GM18499 (cell line): ENCODE data around the gene PLXDC2.

Experiments
- ATAC-seq: cut with Tn5 transposase; IDR thresholded peaks from one replicate; pipeline ENCODE4 v1.9.1; 2021; ENCODE audit warnings: moderate number of reproducible peaks; ENCODE audit not compliant: insufficient read depth, unreplicated experiment

The PLXDC2 gene

DNA sequence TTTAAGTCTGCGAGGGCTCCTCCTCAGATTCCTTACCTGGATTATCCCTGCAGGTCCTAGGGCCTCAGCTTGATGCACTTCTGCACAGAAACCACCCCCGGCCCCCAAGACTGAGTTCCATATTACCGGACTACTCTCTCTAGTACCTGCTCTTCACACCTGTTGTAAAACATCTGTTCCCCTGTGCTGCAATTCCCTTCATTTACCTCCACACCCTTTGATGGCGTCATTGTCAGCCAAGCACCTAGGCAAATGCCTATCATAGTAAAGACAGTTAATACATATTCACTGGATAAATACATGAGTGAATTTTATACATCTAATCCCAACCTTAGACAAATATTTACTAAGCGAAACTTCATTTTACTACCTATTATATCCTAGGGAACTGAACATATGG lies 275.5 kb downstream of the PLXDC2 start:
- no peak for ATAC-seq

DNA sequence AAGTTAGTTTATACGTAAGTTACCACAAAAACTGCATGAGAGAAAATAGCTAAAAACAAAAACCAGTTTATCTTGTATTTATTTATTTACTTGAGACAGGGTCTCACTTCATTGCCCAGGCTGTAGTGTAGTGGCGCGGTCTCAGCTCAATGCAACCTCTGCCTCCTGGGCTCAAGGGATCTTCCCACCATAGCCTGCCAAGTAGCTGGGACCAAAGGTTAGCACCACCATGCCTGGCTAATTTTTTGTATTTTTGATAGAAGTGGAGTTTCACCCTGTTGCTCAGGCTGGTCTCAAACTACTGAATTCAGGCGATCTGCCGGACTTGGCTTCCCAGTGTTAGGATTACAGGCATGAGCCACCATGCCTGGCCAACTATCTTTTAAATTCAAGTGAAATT lies 277.4 kb downstream of the PLXDC2 start:
- ATAC-seq, result no peak

DNA sequence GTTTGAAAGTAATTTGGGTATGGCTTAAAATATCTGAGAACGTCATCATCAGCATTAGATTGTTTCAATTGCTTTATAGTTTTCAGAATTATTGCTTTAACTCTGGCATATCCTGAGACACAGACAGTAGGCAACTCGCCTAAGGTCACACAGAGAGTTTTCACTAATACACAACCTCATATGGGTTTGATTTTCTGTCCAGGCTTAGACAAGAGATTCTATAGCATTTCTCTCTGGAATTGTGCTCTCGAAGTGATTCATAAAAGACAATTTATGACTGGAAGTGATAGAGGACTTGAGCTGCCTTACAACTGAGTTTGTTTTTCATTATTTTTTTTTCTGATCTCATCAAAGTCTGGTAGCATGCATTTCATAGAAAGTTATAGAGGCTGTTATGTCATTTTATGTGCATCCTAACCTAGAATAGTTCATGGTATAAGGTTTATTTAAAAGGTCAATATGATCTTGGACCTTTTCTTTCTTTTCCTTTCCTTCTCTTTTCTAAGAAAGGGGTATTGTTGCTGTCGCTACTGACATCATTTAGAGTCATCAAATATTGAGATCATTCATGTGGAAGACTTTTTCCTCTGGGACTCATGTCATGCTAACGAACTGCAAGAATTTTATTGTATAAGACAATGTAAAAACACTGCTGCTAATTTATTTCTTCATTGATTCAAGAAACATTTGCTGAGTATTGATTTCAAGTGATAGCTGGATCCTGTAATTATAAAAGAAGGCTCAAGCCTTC lies 278.2 kb downstream of the PLXDC2 start:
- no peak for ATAC-seq

DNA sequence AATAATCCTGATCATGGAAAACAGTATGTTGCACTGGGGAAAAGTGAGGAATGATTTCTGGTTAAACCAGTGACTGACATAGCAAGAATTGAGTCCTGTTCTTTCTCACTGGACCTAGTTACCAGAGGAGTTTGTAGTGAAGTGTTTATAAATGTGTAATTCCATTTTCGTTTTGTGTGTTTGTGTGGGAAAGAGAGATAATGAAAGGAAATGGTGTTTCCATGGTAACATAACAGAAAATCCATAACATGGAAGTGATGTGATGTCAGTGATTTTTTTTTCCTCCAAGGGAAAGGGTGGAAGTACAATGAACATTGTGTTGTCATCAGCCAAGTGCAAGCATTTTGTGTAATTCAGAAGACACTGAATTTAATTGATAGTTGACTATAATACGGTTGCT lies 283.9 kb downstream of the PLXDC2 start:
- ATAC-seq, result no peak

DNA sequence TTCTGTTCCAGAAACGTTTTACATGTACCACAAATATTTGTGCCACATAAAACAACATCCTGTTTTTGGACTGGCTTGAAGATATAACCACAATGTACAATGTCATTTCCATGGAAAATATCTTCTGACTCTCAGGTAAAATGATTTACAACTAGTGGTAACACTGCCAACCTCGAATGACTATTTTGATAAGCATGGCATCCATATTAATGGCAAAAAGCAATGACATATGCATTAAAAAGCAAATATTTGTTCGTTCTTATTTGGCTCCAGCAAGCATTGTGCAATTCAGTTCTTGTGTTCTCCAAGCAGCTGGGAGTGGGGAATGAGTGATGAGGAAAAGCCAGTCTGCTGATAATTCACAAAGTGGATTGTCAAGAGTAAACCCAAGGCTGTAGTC lies 289.0 kb downstream of the PLXDC2 start:
- ATAC-seq, result no peak

DNA sequence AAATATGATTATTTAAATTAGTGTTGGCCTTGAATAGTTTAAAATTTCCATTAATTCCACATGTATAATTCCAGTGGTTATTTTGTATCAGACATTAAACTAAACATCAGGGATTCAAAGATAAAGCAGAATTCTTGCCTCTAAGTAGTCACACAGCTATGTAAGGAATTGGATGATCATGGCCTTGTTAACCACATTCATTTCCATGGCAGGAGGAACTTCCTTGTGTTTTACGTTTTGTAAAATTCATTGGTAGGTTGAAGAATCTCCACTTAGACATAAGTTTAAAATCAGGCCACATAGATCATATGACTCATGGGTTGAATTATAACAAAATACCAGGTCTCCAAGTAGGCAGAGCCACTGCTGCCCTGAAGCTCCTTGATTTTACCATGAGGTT lies 289.7 kb downstream of the PLXDC2 start:
- no peak for ATAC-seq

DNA sequence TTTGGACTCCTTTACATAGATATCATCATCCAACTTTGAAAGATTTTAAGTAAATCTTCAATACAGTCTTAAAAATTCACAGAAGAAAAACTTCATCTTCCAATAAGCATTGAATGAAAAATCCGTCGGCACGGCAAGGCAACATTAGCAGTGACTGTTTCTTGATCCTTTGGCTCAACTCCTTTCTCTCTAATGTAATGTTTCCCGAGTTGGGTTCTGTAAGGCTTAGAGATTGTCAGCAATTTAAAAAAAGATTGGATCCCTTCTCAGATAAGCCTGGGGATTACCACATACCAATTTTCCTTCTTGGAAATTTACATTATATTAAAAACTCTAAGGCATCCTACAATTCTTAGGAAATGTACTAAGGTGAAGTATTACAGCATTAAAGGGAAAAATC lies 291.8 kb downstream of the PLXDC2 start:
- no peak for ATAC-seq

DNA sequence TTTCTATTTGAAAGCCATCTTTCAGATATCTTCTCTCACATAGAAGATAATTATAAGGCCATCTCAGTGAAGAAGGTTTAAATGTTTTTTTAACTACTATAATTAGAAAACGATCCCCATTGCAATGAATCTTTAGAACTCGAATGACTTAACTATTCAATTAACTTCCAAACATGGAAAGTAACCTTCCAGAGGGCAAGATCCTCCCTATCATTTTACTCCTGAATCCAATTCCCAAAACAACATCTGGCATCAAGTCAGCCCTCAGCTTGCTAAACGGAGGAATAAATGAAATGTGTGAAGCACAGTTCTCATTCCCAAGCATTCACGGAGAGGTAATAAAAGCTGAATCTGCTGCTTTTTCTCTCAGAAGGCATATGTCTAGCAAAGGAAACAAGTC lies 293.4 kb downstream of the PLXDC2 start:
- no peak for ATAC-seq

DNA sequence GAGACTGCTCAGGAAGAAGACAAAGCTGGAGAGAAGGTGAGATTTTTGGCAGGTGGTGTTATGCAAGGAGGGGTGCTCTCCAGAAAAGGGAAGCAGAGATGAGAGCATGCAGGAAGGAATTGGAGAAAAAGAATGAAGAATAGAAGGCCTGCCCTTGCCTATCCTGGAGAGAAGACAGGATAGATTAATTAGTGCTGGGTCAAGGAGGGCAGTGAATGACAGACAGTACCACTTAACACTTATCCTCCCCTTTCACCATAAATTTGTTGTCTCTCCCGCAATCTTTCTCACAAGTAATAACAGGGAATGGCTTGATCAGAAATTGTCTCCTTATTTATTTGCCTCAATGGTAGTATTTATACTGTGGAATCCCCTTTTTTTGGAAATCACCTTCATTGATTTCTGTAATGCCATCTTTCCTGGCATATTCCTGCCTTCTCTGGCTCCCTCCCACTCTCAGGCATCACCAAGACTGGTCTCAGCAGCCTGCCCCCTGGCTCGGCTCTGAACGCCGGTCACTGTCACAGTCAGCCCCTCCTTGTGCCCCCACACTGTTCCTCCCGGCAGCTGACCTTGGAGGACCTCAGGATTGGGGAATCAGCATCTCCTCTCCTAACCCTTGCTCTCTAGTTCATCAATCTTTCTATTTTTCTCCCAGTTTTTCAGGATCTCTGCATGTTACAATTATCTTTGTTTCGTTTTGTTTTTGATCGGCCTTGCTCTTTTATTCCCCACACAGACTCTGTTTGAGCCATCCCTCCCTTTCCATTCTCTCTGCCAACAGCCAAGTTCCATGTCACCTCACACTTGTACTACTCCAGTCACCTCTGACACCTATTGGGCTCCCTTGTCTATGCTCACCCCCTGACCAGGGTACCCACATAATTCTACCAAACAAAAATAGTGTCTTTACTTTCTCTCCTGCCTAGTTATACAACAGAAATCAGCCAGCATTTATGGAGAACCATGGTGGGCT lies 294.2 kb downstream of the PLXDC2 start:
- ATAC-seq, result no peak

DNA sequence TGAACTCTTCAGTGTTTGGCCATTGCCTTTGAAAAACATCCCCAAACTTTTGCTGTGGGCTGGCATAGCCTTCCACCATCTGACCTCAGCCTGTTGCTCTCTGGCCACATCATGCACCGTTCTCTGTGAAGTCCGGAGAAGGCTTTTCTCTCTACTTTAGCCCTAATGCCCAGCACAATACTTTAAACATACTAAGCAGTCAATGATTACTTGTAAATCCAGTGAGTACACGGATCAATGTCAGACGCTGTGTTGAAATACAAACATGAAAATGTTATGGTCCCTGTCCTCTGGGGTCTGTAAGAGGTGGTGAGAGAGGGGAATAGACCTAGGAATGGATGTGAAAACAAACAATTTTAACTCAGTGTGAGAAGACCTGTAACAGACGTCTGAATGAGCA lies 297.9 kb downstream of the PLXDC2 start:
- ATAC-seq, result no peak

DNA sequence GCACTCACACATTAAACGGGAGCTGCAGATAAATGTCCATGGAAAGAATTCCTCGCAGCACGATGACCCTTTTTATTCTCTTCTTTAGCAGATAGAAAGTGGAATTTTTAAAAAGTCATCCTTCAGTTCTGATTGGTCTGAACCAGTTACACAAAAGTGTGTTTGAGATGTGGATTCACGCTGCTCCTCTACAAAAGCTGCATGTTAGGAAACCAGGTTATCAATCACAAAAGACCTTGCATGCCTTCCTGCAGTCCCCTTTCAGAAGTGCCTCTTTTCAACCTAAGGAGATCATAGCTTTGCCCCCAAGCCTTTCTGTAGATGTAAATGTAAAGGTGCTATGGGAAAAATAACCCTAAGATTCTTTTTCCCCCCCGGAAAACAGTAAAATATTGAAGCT lies 299.7 kb downstream of the PLXDC2 start:
- no peak for ATAC-seq

DNA sequence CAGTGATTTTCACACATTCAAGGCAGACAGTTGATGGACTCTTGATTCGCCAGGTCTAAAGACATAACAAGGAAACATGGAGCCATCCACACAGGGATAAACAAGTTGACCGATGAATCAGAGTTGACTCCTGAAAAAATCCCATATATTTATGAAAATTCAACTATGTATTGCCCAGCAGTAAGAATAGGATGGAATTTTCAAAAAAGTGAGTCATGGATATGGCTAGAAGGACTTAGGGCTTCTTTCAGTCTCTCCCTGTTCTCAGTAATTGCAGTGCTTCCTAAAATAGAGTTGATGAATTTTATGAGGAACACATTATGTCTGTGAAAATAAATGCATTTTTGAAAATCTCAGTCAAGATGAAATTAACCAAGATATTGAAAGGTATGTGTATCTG lies 301.2 kb downstream of the PLXDC2 start:
- ATAC-seq, result no peak

DNA sequence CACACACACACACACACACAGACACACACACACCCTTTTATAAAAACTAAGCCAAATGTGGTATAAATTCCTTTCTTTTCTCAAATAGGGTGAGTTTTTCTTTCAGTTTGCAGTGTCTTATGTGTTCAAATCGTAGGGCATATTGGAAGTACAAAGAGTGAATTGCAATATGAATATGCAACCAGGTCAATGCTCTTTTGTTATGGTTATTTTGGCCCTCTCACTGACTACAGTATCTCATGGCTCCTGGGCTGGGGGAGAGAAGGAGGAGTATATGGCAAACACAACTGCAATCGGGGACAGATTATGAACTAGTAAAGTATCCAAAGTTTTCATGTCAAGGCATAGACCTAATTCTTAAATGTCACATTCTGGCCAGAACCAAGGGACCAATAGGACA lies 301.9 kb downstream of the PLXDC2 start:
- no peak for ATAC-seq

DNA sequence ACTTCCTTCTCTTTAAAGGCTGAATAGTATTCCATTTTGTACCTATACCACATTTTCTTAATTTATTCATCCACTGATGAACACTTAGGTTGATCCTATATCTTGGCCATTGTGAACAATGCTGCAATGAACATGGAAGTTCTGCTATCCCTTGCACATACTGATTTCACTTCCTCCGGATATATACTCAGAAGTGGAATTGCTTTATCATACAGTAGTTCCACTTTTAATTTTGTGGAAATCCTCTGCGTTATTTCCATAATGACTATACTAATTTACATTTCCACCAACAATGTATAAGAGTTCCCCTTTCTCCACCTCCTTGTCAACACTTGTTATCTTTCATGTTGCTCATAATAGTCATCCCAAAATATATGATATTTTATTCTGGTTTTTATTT lies 312.6 kb downstream of the PLXDC2 start:
- ATAC-seq, result no peak

DNA sequence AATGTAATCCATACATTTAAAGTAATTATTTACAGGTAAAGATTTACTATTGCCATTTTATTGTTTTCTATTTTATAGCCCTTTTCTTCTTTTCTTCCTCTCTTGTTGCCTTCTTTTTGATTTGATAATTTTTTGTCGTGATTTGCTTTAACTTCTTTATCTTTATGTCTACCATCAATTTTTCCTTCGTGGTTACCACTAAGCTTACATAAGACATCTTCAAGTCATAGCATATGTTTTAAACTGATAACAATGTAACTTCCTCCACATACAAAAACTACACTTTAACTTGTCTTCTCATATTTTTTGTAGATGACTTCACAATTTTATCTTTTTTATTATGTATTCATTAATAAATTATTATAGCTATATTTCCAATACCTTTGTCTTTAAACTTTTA lies 316.6 kb downstream of the PLXDC2 start:
- ATAC-seq, result no peak

DNA sequence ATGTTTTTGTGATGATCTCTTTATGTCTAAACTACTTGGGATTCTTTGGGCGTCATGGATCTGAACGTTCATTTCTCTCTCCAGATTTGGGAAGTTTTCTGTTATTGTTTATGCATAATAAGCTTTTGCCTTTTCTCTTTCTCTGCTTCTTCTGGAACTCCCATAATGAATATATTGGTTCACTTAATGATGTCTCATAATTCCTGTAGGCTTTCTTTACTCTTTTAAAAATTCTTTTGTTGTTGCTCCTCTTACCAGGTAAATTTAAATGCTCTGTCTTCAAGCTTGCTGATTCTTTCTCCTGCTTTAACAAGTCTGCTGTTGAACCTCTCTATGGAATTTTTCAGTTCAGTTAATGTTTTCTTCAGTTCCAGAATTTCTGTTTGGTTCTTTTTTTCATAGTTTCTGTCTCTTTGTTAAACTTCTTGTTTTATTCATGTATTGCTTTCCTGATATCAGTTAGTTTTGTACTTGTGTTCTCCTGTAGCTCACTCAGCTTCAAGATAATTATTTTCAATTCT lies 317.5 kb downstream of the PLXDC2 start:
- ATAC-seq, result no peak

DNA sequence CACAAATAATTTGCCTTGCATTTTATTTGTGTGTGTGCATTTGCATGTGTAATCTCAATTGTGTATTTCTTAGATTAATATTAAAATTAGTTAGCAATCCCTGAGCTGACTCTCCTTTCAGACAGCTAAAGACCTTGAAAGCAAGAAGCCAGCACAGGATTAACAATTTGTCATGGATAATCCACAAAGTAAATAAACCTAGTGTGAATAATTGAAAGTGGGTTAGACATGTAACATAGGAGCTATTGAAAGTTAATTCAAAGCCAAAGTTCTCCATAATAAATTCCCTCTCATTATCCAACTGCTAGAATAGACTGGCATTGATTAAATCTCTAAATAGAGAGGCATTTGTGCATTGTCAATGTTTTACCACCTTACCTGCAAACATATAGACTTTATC lies 326.1 kb downstream of the PLXDC2 start:
- ATAC-seq, result no peak

DNA sequence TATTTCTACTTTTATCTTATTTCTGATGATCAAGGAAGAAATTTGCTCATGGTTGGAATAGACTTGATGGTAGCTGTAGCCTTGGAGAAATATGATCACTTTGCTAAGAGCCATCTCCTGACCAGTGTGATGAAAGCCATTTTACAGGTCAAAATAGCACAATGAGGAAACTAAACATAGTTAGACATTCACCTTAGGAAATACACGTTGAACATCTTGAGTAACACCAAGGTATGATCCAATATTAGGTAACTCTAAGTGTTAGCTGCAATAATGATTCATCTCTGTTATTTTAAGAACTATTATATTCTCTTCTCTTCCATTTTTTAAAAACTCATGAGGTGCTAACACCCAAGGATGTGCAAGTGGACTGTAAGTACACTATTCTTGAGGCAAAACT lies 328.0 kb downstream of the PLXDC2 start:
- ATAC-seq, result no peak

DNA sequence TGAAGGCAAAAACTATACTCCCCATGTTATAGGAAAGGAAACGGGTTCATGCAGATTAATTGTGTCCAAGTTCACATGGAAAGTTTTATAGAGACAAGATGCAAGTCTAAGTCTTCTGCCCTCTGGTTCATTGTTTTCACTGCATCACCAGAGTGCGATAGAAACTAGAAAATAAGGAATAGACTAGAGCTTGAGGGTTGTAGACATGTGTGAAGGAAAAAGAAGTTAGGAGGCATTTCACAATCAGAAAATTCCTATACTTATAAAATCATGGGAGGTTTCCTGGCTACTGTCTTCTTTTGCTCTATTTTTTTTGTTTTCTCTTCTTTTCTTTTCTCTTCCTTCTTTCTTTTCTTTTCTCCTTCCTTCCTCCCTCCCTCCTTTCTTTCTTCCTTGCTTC lies 329.8 kb downstream of the PLXDC2 start:
- no peak for ATAC-seq

DNA sequence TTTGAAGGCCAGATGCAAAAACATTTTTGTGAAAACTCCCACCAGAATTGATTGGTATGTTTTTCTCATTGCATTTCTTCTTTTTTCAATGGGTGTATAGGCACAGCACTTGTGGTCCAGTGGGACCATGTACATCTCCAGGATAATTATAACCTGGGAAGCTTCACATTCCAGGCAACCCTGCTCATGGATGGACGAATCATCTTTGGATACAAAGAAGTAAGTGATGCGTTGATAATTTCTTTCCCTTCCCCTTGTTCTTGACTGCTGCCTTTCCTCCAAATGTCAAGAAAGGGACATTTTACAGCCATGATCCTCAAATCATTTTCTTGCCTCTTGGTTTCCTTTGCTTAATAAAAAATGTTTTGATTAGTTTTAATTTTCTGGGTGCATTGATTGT lies 331.5 kb downstream of the PLXDC2 start:
- ATAC-seq, result no peak

DNA sequence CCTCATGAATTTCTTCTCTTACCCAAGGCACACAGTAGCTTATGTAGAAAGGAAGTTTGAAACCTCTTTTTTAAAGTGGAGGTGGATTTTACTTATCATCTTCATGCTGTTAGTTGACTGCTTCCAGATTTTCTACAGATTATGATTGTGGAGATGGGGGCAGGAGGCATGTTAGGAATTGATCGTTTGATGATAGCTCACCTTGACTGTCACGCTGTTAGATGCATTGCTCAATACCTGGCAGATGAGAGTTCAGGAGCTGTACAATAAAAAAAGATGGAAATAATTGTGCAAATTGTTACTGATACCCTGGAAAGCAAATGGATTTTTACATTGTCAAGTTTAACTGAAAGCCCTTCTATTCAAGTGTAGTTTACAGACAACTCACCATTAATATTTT lies 340.3 kb downstream of the PLXDC2 start:
- no peak for ATAC-seq
